Lower lobe of right lung (tissue), 2 donors: ENCODE measurements around the gene CARS1. TPM values are rescaled to one million over a fixed set of nuclear protein-coding genes. Genes with fewer than 3 reads are reported as not detected.

Source experiments
- ATAC-seq, 2 donors: fragments of 200-7000 bp; cut with Tn5 transposase; one replicate each; pipeline ENCODE4 v1.9.1; 2020 to 2022; ENCODE audit warnings: mild to moderate bottlenecking in 2 of 2, moderate library complexity in 2 of 2
- DNase-seq: peaks from one replicate; pipeline ENCODE4 v3.0.0-alpha.2; 2020
- H3K27ac ChIP-seq: fragments of 200-600 bp; one replicate; pipeline ENCODE4 v1.8.0; 2022
- H3K27me3 ChIP-seq: fragments of 200-600 bp; one replicate; pipeline ENCODE4 v1.8.0; 2022; ENCODE audit warnings: low read depth
- H3K36me3 ChIP-seq: fragments of 200-600 bp; one replicate; pipeline ENCODE4 v1.8.0; 2022; ENCODE audit warnings: mild to moderate bottlenecking
- H3K4me1 ChIP-seq: fragments of 200-600 bp; one replicate; pipeline ENCODE4 v1.8.0; 2022
- H3K4me3 ChIP-seq: fragments of 200-600 bp; one replicate; pipeline ENCODE4 v1.8.0; 2022; ENCODE audit warnings: mild to moderate bottlenecking
- H3K9me3 ChIP-seq: fragments of 200-600 bp; one replicate; pipeline ENCODE4 v1.8.0; 2022
- CTCF ChIP-seq: fragments of 200-600 bp; IDR thresholded peaks from one replicate; pipeline ENCODE4 v1.8.0; 2022; ENCODE audit warnings: antibody characterized with exemption, mild to moderate bottlenecking
- intact Hi-C: fragments of 100-400 bp; cut with DNase I; formaldehyde crosslinking; loops from one replicate; pipeline ENCODE4 v1.11.0; 2022
- total RNA-seq: library from RNA; stranded (reverse); fragmentation: NEBNext Ultra II Directional; extraction: Animal tissue kit (Norgen Biotek cat#: 25700); gene quantifications from one replicate; pipeline ENCODE4 v1.2.1, GENCODE V29; 2021
- donor health status: DM: no; HTN: yes; CAD: no; lungs with severe emphysema.

The CARS1 gene
- total RNA-seq, 1 donor from 2014 or later, result 40.2 TPM

GRCh38 chr11:2958251-2958650, 99.0 kb downstream of the CARS1 start:
- ATAC-seq, result no peak
- no peaks in the 10 kb centered on the region for H3K9me3 ChIP-seq
- TF ChIP-seq CTCF, result no peak
- no peaks in the 10 kb centered on the region for H3K27me3 ChIP-seq
- H3K36me3 ChIP-seq, result peaks cover 85% of the 10 kb centered on the region
- no peak overlapping the region for H3K4me3 ChIP-seq
- H3K27ac ChIP-seq, result no peak overlapping the region
- intact Hi-C loops, result no loop called here
- DNase-seq, result no peak
- peaks cover 7% of the 10 kb centered on the region for H3K4me1 ChIP-seq

GRCh38 chr11:2955906-2956476, 101.2 kb downstream of the CARS1 start:
- ATAC-seq (no peak), DNase-seq (no peak)
- Histone ChIP-seq H3K27me3 (no peaks in the 10 kb centered on the region), H3K4me3 (no peak overlapping the region), H3K9me3 (no peaks in the 10 kb centered on the region), H3K4me1 (peaks cover 12% of the 10 kb centered on the region), H3K36me3 (peaks cover 95% of the 10 kb centered on the region), H3K27ac (no peak overlapping the region)
- intact Hi-C loops, result no loop called here
- TF ChIP-seq CTCF, result no peak

GRCh38 chr11:2954263-2954662, 103.0 kb downstream of the CARS1 start:
- no peaks in the 10 kb centered on the region for H3K9me3 ChIP-seq
- peaks cover 12% of the 10 kb centered on the region for H3K4me1 ChIP-seq
- intact Hi-C loops, result no loop called here
- no peak for DNase-seq
- no peaks in the 10 kb centered on the region for H3K27me3 ChIP-seq
- ATAC-seq, result no peak
- no peak overlapping the region for H3K27ac ChIP-seq
- no peak overlapping the region for H3K4me3 ChIP-seq
- no peak for TF ChIP-seq CTCF
- H3K36me3 ChIP-seq, result peaks cover 100% of the 10 kb centered on the region

- Histone ChIP-seq H3K9me3 (no peaks in the 10 kb centered on the region), H3K4me3 (no peak overlapping the region), H3K27me3 (no peaks in the 10 kb centered on the region), H3K27ac (no peak overlapping the region), H3K36me3 (peaks cover 100% of the 10 kb centered on the region), H3K4me1 (peaks cover 5% of the 10 kb centered on the region)
- intact Hi-C loops, result no loop called here
- ATAC-seq, result no peak
- TF ChIP-seq CTCF, result no peak
- no peak for DNase-seq
Observed at GRCh38 chr11:2952290-2952689, 104.9 kb downstream of the CARS1 start.

- peaks cover 100% of the 10 kb centered on the region for H3K36me3 ChIP-seq
- no peak for ATAC-seq
- H3K9me3 ChIP-seq, result no peaks in the 10 kb centered on the region
- no peak for DNase-seq
- no peak overlapping the region for H3K4me3 ChIP-seq
- H3K27ac ChIP-seq, result peak overlapping the region; percentile 8
- no peak for TF ChIP-seq CTCF
- intact Hi-C loops, result no loop called here
- peaks cover 5% of the 10 kb centered on the region for H3K4me1 ChIP-seq
- H3K27me3 ChIP-seq, result no peaks in the 10 kb centered on the region
Observed at GRCh38 chr11:2951231-2952110, 105.8 kb downstream of the CARS1 start.

Other genes with a start within 250 kb of the CARS1 start
- gene CDKN1C, start 171.6 kb downstream of the CARS1 start, total RNA-seq, result 39.5 TPM
- gene PHLDA2, start 128.0 kb downstream of the CARS1 start, total RNA-seq, result 7.2 TPM
- 96.8 TPM for gene NAP1L4, start 65.1 kb downstream of the CARS1 start, total RNA-seq
- 46.2 TPM for gene OSBPL5, start 107.9 kb upstream of the CARS1 start, total RNA-seq
- gene MRGPRG, start 161.4 kb upstream of the CARS1 start, total RNA-seq, result not detected
- gene MRGPRE, start 175.0 kb upstream of the CARS1 start, total RNA-seq, result not detected